GM21528 (cell line): ENCODE measurements around the gene SHOC2.

ENCODE experiments used
- ATAC-seq: cut with Tn5 transposase; IDR thresholded peaks from one replicate; pipeline ENCODE4 v1.9.1; 2021; ENCODE audit warnings: mild to moderate bottlenecking, moderate library complexity; ENCODE audit not compliant: unreplicated experiment, low FRiP score

SHOC2 gene

GRCh38 chr10:111034598-111035310 lies 115.3 kb downstream of the SHOC2 start:
- ATAC-seq, result no peak

- no peak for ATAC-seq
These were observed 116.1 kb downstream of the SHOC2 start for GRCh38 chr10:111035542-111035941.

GRCh38 chr10:111037858-111038257 lies 118.5 kb downstream of the SHOC2 start:
- no peak for ATAC-seq

GRCh38 chr10:111039522-111039921 lies 120.1 kb downstream of the SHOC2 start:
- no peak for ATAC-seq

- no peak for ATAC-seq
These were observed 137.6 kb downstream of the SHOC2 start for GRCh38 chr10:111057006-111057405.
